GM19043 (cell line): ENCODE measurements around the gene GABRB3.

Source experiments
- ATAC-seq: cut with Tn5 transposase; IDR thresholded peaks from one replicate; pipeline ENCODE4 v1.9.1; 2021; ENCODE audit warnings: low read depth; ENCODE audit not compliant: unreplicated experiment

GABRB3 gene

GRCh38 chr15:26682598-26683164 lies 90.2 kb downstream of the GABRB3 start:
- ATAC-seq = no peak

- no peak for ATAC-seq
Measured at GRCh38 chr15:26679927-26680326, 92.9 kb downstream of the GABRB3 start.

- no peak for ATAC-seq
Measured at GRCh38 chr15:26676115-26676514, 96.8 kb downstream of the GABRB3 start.

- no peak for ATAC-seq
Measured at GRCh38 chr15:26674467-26674866, 98.4 kb downstream of the GABRB3 start.

GRCh38 chr15:26673445-26673844 lies 99.4 kb downstream of the GABRB3 start:
- no peak for ATAC-seq

GRCh38 chr15:26670116-26670515 lies 102.8 kb downstream of the GABRB3 start:
- ATAC-seq = no peak

- ATAC-seq = no peak
Measured at GRCh38 chr15:26667222-26667988, 105.5 kb downstream of the GABRB3 start.

GRCh38 chr15:26665957-26666791 lies 106.7 kb downstream of the GABRB3 start:
- no peak for ATAC-seq

GRCh38 chr15:26662283-26662682 lies 110.6 kb downstream of the GABRB3 start:
- ATAC-seq = no peak

- ATAC-seq = no peak
Measured at GRCh38 chr15:26661748-26662147, 111.1 kb downstream of the GABRB3 start.

GRCh38 chr15:26661107-26661506 lies 111.8 kb downstream of the GABRB3 start:
- no peak for ATAC-seq

GRCh38 chr15:26660241-26660640 lies 112.6 kb downstream of the GABRB3 start:
- no peak for ATAC-seq

GRCh38 chr15:26658290-26658689 lies 114.6 kb downstream of the GABRB3 start:
- ATAC-seq = no peak

- no peak for ATAC-seq
Measured at GRCh38 chr15:26656080-26656479, 116.8 kb downstream of the GABRB3 start.

- no peak for ATAC-seq
Measured at GRCh38 chr15:26651909-26652308, 121.0 kb downstream of the GABRB3 start.

GRCh38 chr15:26648676-26649075 lies 124.2 kb downstream of the GABRB3 start:
- no peak for ATAC-seq

- no peak for ATAC-seq
Measured at GRCh38 chr15:26644948-26645347, 127.9 kb downstream of the GABRB3 start.

- no peak for ATAC-seq
Measured at GRCh38 chr15:26641144-26641543, 131.7 kb downstream of the GABRB3 start.

- ATAC-seq = no peak
Measured at GRCh38 chr15:26640601-26641000, 132.3 kb downstream of the GABRB3 start.

- ATAC-seq = no peak
Measured at GRCh38 chr15:26639966-26640365, 132.9 kb downstream of the GABRB3 start.

GRCh38 chr15:26635614-26636013 lies 137.3 kb downstream of the GABRB3 start:
- no peak for ATAC-seq
